HG02623 (cell line): ENCODE measurements around the gene FLNB.
"Not testable (repeated sequence)": the region's sequence is repeated elsewhere in the genome, so short reads cannot be mapped to it uniquely, and the experiment has no call there.

Experiments used
- ATAC-seq: cut with Tn5 transposase; IDR thresholded peaks from one replicate; pipeline ENCODE4 v1.9.1; 2021; ENCODE audit warnings: moderate library complexity; ENCODE audit not compliant: unreplicated experiment

The FLNB gene

DNA sequence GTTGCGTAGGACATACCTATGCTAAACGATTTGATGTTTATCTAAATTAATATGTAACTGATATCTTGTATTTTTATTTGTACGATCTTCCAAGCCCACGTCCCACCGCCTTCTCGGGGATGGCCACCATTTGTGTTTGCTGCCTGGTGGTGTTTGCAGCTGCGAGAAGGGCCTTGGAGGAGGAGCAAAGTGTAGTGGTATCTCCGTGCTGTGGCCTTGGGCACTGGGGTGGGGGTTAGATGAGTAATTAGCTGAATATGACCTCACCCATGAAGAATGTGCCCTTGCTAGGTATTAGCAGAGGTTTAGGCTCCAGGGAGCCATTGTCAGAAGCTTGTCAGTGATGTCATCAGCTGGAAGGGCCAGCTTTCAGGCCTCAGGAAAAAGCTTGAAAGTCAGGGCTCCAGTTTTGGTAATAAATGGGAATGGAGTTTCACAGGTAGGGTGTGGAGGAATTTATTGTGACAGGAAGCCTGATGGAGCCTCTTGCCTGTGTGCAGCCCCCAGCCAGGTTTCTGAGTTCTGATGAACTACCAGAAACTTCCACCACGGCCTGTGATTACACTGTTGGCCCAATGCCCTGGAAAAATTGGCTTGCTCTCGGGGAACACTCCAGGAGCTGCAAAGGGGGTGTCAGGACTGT is 41.0 kb downstream of the FLNB start:
- no peak for ATAC-seq

DNA sequence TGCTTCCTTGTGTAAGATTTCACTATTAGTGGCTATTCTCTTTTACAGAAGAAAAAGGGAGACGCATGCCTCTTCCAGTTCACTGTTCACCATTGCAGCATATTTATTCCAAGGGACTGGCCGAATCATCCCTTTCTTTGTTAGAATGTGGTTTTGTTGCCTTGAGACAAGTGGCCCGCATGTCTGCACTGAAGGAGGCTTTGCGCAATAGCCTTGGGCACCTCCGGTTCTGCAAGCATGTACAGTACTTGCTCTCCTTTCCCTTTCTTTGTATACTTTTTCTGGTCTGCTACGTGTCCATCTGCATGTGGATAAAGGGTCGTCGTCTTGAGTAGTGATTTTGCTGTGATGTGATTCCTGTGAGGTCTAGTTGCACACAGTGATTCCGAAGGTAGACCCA is 43.0 kb downstream of the FLNB start:
- no peak for ATAC-seq

GRCh38 chr3:58051658-58052261 is 43.5 kb downstream of the FLNB start:
- not testable (repeated sequence) for ATAC-seq

DNA sequence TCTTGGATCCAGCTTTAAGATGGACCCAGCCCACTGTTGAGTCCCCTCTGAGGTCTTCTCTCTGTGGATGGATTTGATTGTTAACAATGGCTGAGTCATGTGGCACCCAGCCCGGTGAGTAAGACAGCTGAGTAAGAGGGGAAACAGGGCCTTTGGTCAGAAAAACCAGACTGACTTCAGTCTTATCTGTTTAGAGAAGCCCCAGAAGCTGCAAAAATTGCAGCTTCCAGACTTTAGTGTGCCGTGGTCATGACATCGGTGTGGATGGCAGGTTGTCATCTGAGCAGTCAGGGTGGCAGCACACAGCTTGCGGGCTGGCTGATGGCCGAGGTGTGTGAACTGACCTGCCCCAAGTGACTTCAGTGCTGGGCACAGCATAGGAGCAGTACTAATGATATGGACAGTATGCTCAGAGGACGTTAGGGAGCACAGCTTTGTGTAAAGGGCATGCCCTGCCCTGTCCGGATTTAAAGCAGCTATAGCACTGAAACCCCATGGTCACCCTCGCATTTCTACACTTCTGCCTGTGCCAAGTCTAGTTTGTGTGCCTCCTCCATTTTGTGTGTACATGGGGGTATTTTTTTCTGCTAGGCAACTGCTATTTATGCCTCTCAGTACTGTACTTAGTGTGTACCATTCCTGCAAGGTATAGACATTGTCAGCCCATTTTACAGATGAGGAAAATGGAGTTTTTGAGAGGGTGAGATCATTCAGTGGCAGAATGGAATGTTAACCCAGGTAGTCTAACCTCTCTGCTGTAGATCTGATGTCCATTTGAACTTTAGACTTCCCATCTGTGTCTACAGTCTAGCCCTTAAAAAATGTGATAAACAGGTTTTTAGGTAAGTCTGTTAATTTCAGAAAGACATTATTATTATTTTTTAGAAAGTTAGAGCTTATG is 44.4 kb downstream of the FLNB start:
- ATAC-seq: peak; percentile 47

GRCh38 chr3:58054652-58055051 is 46.4 kb downstream of the FLNB start:
- ATAC-seq: no peak

GRCh38 chr3:58055314-58055713 is 47.1 kb downstream of the FLNB start:
- no peak for ATAC-seq

DNA sequence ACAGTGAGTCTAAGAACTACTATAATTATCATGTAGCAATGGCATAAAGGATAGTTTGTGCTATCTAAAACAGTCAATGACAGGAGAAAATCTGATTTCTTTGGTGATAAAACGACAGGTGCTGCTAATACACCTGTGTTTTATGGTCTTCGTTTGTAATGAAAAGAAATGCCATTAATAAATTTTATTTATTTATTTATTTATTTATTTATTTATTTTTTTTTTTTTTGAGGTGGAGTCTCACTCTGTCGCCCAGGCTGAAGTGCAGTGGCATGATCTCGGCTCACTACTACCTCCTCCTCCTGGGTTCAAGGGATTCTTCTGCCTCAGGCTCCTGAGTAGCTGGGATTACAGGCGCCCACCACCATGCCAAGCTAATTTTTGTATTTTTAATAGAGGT is 47.7 kb downstream of the FLNB start:
- ATAC-seq: not testable (repeated sequence)

- ATAC-seq: no peak
Measured at GRCh38 chr3:58058361-58059263, 50.4 kb downstream of the FLNB start.

GRCh38 chr3:58059349-58060321 is 51.4 kb downstream of the FLNB start:
- no peak for ATAC-seq

- no peak for ATAC-seq
Measured at GRCh38 chr3:58062472-58062871, 54.2 kb downstream of the FLNB start.

DNA sequence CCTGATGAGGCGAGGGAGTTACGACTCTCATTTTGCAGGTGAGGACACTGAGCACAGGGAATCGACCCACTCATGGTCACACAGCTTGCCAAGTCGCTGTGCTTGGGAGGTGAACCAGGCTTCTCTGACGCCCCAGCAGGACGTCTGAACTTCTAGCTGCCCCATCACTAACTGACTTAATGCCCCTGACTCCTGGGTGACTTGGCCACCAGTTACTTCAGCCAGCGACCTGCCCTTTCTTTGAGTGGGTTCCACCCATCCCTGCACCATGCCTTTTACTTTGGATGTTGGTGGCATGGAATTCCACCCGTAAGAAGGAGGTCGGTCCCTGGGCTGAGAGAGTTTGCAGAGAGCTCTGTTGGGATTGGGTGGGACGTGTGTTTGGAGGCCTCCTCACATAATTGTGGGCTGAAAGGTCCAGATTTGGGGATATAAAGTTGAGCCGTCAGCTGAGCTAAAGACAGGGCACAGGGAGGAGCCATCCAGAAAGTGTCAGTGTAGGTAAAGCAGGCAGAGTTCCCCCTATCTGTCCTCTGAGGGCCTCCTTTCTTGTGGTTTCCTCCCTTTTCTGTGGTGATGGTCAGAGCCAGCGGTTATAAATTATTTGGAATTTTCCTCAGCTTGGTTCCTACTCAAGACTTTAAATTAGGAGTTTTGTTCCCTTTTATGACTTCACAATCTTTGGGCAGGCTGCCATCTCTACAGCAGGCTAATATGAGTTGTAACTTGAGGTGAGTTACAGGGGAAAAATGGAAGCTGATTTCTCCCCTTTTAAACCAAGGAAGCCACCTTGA is 55.0 kb downstream of the FLNB start:
- no peak for ATAC-seq

DNA sequence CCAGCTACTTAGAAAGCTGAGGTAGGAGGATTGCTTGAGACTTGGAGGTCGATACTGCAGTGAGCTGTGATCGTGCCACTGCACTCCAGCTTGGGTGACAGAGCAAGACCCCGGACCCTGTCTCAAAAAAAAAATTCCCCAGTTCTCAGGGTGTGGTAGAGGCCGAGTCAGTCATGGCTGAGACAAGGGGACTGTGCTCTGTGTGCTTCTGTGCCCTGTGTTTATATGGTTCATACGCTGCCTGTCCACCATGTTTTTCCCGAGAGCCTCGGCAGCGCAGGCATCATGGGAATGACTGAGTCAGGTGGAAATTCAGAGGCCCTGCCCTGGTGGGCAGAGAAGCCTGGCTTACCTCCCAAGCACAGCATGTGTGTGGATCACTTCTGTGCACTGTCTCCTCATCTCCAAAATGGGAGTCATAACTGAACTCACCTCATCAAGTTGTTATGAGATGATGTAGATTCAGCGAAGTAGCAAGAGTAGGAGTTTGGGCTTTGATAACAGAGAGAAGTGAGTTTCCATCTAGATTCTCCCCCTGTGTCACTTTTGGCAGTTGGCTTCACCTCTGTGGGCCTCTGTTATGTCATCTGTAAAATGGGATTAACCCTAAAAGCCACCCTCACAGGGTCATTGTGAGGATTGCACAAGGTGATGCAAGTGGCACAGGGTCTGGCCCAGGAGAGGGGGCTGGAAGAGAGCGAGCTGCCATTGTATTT is 56.9 kb downstream of the FLNB start:
- ATAC-seq: no peak

DNA sequence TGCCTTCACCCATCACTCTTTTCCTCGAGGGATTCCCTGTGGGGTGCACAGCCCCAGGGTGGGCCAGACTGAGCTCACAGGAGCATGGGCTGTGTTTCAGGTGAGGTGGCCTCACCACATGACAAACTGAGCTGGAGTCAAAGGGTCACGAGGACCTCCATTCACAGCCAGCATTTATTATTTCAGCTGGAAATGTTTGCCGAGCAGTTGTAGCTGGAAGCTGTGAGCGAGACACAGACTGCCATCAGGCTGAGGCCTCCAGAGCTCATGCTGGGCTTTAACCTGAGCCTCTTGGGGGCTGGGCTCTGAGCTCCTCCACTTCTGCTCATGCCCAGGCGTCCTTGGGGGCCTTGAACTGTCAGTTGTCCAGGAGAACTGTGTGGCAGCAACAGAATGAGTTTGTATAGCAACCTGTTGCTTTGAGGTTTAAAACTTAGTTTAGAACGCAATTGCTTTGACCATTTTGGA is 57.5 kb downstream of the FLNB start:
- ATAC-seq: no peak

DNA sequence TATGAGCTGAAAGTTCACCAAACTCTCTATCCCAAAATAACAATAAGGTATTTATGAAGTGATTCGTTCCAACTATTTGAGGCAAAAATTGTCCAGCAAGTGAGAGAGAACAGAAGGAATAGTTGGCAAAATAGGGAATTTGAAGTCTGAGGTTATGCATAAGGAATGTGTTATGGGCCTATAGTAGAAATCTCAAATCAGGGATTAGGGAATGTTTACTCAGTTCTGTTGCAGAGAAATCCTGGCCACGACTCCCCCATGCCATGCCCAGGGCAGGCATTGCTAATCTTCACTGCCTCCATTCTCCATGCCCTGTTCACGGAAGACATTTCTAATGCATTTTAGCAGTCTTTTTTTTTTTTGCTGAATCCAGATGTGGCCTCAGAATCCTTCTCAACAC is 58.6 kb downstream of the FLNB start:
- ATAC-seq: no peak

DNA sequence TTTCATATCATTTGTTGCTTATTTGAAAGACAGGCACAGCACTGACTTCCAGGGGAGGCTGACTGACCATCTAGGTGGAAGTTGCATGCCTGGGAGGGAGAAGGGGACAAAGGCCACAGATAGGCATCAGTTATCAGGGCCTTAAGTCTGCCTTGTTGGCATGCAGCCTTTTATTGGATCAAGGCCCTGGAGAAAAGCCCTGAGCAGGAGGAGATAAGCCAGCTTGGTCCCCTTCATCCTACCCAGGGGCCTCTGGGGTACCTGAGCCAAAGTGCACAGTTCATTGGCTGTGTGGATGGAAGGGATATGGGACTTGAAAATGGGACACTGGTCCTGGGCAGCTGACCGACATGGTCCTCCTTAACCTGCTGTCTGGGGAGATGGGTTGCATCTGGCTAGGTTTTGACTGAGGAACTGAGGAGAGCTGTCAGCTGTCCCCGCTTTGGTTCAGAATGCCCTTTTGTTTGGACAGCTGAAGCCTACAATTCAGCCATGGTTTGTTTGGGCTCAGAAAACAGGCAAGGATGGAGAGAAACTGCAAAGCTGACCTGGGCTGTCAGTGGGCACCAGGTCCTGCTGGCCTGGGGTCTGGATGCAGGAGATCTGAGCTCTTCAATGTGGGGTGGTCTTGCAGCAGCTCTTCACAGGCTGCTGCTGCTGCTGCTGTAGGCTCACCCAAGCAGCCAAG is 60.0 kb downstream of the FLNB start:
- no peak for ATAC-seq

DNA sequence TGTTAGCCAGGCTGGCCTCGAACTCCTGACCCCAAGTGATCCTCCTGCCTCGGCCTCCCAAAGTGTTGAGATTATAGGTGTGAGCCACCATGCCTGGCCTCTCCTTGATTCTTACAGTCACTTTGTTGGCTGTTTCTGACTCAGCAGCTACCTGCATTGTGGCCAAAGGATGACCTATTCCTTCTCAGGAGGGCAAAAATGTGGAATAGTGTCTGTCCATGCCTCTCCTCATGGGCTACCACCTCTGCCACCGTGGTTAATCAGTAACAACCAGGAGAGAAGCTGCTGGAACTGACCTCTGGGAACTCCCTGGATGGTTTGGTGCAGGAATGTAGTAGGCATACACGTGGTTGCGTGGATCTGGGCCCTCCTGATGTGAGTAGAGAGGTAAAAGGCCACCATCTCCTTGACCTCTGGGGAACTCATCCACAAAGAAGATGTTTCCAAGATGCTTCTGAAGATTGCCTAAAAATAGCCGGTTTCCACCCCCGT is 63.3 kb downstream of the FLNB start:
- no peak for ATAC-seq

- ATAC-seq: no peak
Measured at GRCh38 chr3:58072052-58072762, 64.0 kb downstream of the FLNB start.
